H9 (cell line): Measurements from ENCODE around the gene STX16. TPM values are rescaled to one million over a fixed set of nuclear protein-coding genes. Genes with fewer than 3 reads are reported as not detected.

Experiments used
- DNase-seq: peaks from one replicate; pipeline ENCODE4 v3.0.0-alpha.2; 2017
- H2AFZ ChIP-seq: one replicate; pipeline ENCODE4 v1.6.1; 2013; ENCODE audit warnings: mild to moderate bottlenecking, low read length, control low read depth, moderate library complexity
- H2AK5ac ChIP-seq: 2 replicates; pipeline ENCODE4 v1.6.1; 2013; ENCODE audit warnings: low read length, control low read depth, mixed read lengths; ENCODE audit not compliant: insufficient read length
- H2BK120ac ChIP-seq: one replicate; pipeline ENCODE4 v1.6.1; 2013; ENCODE audit warnings: low read depth, mild to moderate bottlenecking, low read length, control low read depth, inconsistent platforms; ENCODE audit not compliant: poor library complexity, severe bottlenecking
- H2BK12ac ChIP-seq: 2 replicates; pipeline ENCODE4 v1.6.1; 2013; ENCODE audit warnings: low read length, control low read depth, mixed read lengths, low read depth; ENCODE audit not compliant: insufficient read length
- H2BK15ac ChIP-seq: 2 replicates; pipeline ENCODE4 v1.6.1; 2013; ENCODE audit warnings: low read depth, low read length, control low read depth
- H2BK20ac ChIP-seq: one replicate; pipeline ENCODE4 v1.6.1; 2013; ENCODE audit warnings: low read depth, mild to moderate bottlenecking, low read length, control low read depth, inconsistent platforms; ENCODE audit not compliant: poor library complexity, severe bottlenecking
- H2BK5ac ChIP-seq: 2 replicates; pipeline ENCODE4 v1.6.1; 2013; ENCODE audit warnings: low read length, control low read depth, mixed read lengths; ENCODE audit not compliant: insufficient read length
- H3K14ac ChIP-seq: 2 replicates; pipeline ENCODE4 v1.6.1; 2013; ENCODE audit warnings: low read length, control low read depth; ENCODE audit not compliant: insufficient read depth
- H3K18ac ChIP-seq: 2 replicates; pipeline ENCODE4 v1.6.1; 2013; ENCODE audit warnings: low read depth, mild to moderate bottlenecking, mixed read lengths, low read length, control low read depth; ENCODE audit not compliant: insufficient read length
- H3K23ac ChIP-seq: 2 replicates; pipeline ENCODE4 v1.6.1; 2013; ENCODE audit warnings: low read length, control low read depth, mixed read lengths, low read depth; ENCODE audit not compliant: insufficient read length
- H3K23me2 ChIP-seq: 2 replicates; pipeline ENCODE4 v1.6.1; 2013; ENCODE audit warnings: low read depth, mild to moderate bottlenecking, mixed read lengths, low read length, control low read depth; ENCODE audit not compliant: insufficient read length, poor library complexity, severe bottlenecking
- H3K27ac ChIP-seq: 2 replicates; pipeline ENCODE4 v1.5.1; 2013; ENCODE audit warnings: low read length, control low read depth, mixed read lengths, low read depth; ENCODE audit not compliant: insufficient read length
- H3K27me3 ChIP-seq: 2 replicates; pipeline ENCODE4 v1.6.1; 2013; ENCODE audit warnings: low read length, control low read depth, inconsistent platforms; ENCODE audit not compliant: insufficient read depth
- H3K4ac ChIP-seq: 2 replicates; pipeline ENCODE4 v1.6.1; 2013; ENCODE audit warnings: low read depth, mild to moderate bottlenecking, control low read depth, inconsistent platforms, low read length, moderate library complexity
- H3K4me1 ChIP-seq: 2 replicates; pipeline ENCODE4 v1.6.1; 2013; ENCODE audit warnings: low read length, control low read depth, inconsistent platforms; ENCODE audit not compliant: insufficient read depth
- H3K4me2 ChIP-seq: 2 replicates; pipeline ENCODE4 v1.6.1; 2013; ENCODE audit warnings: low read length, control low read depth, mixed read lengths; ENCODE audit not compliant: insufficient read length, insufficient read depth
- H3K56ac ChIP-seq: 2 replicates; pipeline ENCODE4 v1.6.1; 2013; ENCODE audit warnings: low read depth, mild to moderate bottlenecking, mixed read lengths, low read length, control low read depth; ENCODE audit not compliant: insufficient read length
- H3K79me1 ChIP-seq: 2 replicates; pipeline ENCODE4 v1.6.1; 2013; ENCODE audit warnings: low read depth, mild to moderate bottlenecking, moderate library complexity, low read length, control low read depth, inconsistent platforms; ENCODE audit not compliant: insufficient read depth, poor library complexity, severe bottlenecking
- H3K79me2 ChIP-seq: 2 replicates; pipeline ENCODE4 v1.6.1; 2013; ENCODE audit warnings: low read length, control low read depth, inconsistent platforms; ENCODE audit not compliant: insufficient read depth
- H3K9ac ChIP-seq: 2 replicates; pipeline ENCODE4 v1.6.1; 2013; ENCODE audit warnings: low read length, control low read depth, mixed read lengths; ENCODE audit not compliant: insufficient read length; ENCODE audit errors: extremely low read depth
- H3K9me3 ChIP-seq: one replicate; pipeline ENCODE4 v1.6.1; 2013; ENCODE audit warnings: low read depth, low read length, inconsistent platforms; ENCODE audit not compliant: control insufficient read depth
- H3T11ph ChIP-seq: one replicate; pipeline ENCODE4 v1.6.1; 2013; ENCODE audit warnings: mild to moderate bottlenecking, low read length, control low read depth, inconsistent platforms
- H4K20me1 ChIP-seq: one replicate; pipeline ENCODE4 v1.6.1; 2013; ENCODE audit not compliant: control insufficient read depth, insufficient read length, insufficient read depth
- H4K5ac ChIP-seq: 2 replicates; pipeline ENCODE4 v1.6.1; 2013; ENCODE audit warnings: low read depth, mild to moderate bottlenecking, mixed read lengths, low read length, control low read depth; ENCODE audit not compliant: insufficient read length
- H4K8ac ChIP-seq: replicated peaks from 2 replicates; pipeline ENCODE4 v1.6.1; 2013; ENCODE audit warnings: low read length, control low read depth, mixed read lengths, low read depth; ENCODE audit not compliant: insufficient read length
- H4K91ac ChIP-seq: 2 replicates; pipeline ENCODE4 v1.6.1; 2013; ENCODE audit warnings: low read depth, mild to moderate bottlenecking, moderate library complexity, mixed read lengths, low read length, control low read depth; ENCODE audit not compliant: insufficient read length
- H3K27ac Mint-ChIP-seq, 3 experiments: 2 replicates in 2 of 3; 3 replicates in 1 of 3; pipeline ENCODE4 v1.8.0; 2020 to 2021; ENCODE audit warnings: mixed read lengths in 3 of 3, mild to moderate bottlenecking in 1 of 3, moderate library complexity in 1 of 3
- H3K27me3 Mint-ChIP-seq: 2 replicates; pipeline ENCODE4 v1.8.0; 2021; ENCODE audit warnings: low read depth, mild to moderate bottlenecking, moderate library complexity, mixed read lengths
- H3K36me3 Mint-ChIP-seq, 3 experiments: 2 replicates in 2 of 3; 3 replicates in 1 of 3; pipeline ENCODE4 v1.8.0; 2020 to 2021; ENCODE audit warnings: low read depth in 3 of 3, mixed read lengths in 3 of 3; ENCODE audit not compliant: insufficient read depth in 1 of 3
- H3K4me1 Mint-ChIP-seq, 2 experiments: 2 replicates each; pipeline ENCODE4 v1.8.0; 2020; ENCODE audit warnings: mixed read lengths in 2 of 2
- H3K4me3 Mint-ChIP-seq, 2 experiments: 2 replicates in 1 of 2; 3 replicates in 1 of 2; pipeline ENCODE4 v1.8.0; 2020 to 2021; ENCODE audit warnings: mild to moderate bottlenecking in 2 of 2, mixed read lengths in 2 of 2, moderate library complexity in 1 of 2
- H3K9me3 Mint-ChIP-seq, 2 experiments: 2 replicates in 1 of 2; 3 replicates in 1 of 2; pipeline ENCODE4 v1.8.0; 2020; ENCODE audit warnings: mild to moderate bottlenecking in 2 of 2, mixed read lengths in 2 of 2, moderate library complexity in 1 of 2
- WGBS: extraction: QIAGEN DNeasy Blood & Tissue Kit; methylation state at CpG from one replicate; pipeline ENCODE4 v1.1.7; 2013; ENCODE audit warnings: missing lambda C conversion rate, low lambda C conversion rate, mixed read lengths; ENCODE audit not compliant: insufficient read length; ENCODE audit errors: extremely low coverage; 5-methylcytosine and 5-hydroxymethylcytosine counted together
- total RNA-seq: library from RNA; stranded (reverse); gene quantifications from 2 replicates; pipeline ENCODE4 v1.2.1, GENCODE V29; 2021
- TF ChIP-seq, protein P1 (sequence below): fragments of 200-600 bp; sonication (generic); conservative IDR thresholded peaks from 3 replicates; pipeline ENCODE4 v1.8.0; 2021; ENCODE audit warnings: antibody characterized with exemption, mild to moderate bottlenecking

Gene STX16
- total RNA-seq, 1 experiment from 2014 or later: 87.8 TPM

DNA sequence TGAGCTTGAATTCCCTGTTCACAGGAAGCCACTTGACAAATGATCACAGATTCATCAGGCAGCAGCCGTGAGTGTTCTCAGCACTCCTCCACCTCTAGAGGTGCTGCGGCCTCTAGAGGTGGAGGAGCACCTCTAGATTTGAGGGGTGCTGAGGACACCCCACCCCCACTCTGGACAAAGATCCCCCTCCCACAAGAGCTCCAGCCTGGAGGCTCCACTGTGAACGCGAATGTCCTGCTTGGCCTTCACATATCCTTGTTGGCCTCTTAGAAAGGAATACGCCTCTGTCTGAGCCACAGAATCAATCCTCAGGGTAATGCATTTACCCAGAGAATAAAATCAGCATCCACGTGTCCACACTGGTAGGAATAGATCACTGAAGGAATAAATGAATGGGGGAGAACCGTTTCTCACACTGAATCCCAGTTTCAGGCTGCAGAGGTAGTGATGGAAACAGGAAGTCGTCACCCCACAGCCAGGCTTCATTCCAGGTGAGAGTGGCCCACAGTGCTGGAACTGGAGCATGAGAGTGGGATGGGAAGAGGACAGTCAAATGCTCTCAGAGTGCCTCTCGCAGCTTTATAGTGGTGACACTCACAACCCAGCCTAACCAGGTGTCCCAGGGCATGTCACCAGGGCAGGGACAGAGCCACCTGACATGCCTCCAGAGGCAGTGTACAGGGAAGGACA, 58.1 kb downstream of the STX16 start:
- Histone ChIP-seq H2AK5ac (no peak overlapping the region), H3K9me3 (no peaks in the 10 kb centered on the region), H3K23me2 (no peaks in the 10 kb centered on the region), H3K56ac (no peak overlapping the region), H3K79me1 (no peaks in the 10 kb centered on the region), H4K20me1 (no peaks in the 10 kb centered on the region), H3T11ph (no peak overlapping the region), H3K9ac (no peak overlapping the region), H2BK15ac (no peak overlapping the region), H4K5ac (no peak overlapping the region), H3K27me3 (no peaks in the 10 kb centered on the region), H2BK12ac (no peak overlapping the region), H3K14ac (no peak overlapping the region; the same call in 1 of the 2 replicates), H3K18ac (no peak overlapping the region), H3K4me2 (no peak overlapping the region), H2AFZ (no peak overlapping the region), H2BK120ac (no peak overlapping the region), H4K8ac (no peak overlapping the region), H2BK20ac (no peak overlapping the region), H3K27ac (no peak overlapping the region), H3K23ac (no peak overlapping the region), H3K4ac (no peak overlapping the region; the same call in 1 of the 2 replicates), H4K91ac (no peak overlapping the region), H2BK5ac (no peak overlapping the region), H3K4me1 (no peaks in the 10 kb centered on the region), H3K79me2 (no peaks in the 10 kb centered on the region)
- no peak overlapping the region for H3K4me3 Mint-ChIP-seq
- peaks cover 7 to 18% (median 10%) of the 10 kb centered on the region in 3 experiments; a peak in 6 of 7 replicates for H3K36me3 Mint-ChIP-seq
- TF ChIP-seq, protein P1, sequence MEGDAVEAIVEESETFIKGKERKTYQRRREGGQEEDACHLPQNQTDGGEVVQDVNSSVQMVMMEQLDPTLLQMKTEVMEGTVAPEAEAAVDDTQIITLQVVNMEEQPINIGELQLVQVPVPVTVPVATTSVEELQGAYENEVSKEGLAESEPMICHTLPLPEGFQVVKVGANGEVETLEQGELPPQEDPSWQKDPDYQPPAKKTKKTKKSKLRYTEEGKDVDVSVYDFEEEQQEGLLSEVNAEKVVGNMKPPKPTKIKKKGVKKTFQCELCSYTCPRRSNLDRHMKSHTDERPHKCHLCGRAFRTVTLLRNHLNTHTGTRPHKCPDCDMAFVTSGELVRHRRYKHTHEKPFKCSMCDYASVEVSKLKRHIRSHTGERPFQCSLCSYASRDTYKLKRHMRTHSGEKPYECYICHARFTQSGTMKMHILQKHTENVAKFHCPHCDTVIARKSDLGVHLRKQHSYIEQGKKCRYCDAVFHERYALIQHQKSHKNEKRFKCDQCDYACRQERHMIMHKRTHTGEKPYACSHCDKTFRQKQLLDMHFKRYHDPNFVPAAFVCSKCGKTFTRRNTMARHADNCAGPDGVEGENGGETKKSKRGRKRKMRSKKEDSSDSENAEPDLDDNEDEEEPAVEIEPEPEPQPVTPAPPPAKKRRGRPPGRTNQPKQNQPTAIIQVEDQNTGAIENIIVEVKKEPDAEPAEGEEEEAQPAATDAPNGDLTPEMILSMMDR: no peak
- DNase-seq: no peak
- H3K27me3 Mint-ChIP-seq: no peaks in the 10 kb centered on the region
- no CpG with 5 or more reads among the region's 9 CpGs for WGBS
- 0 out of 4 replicates have a peak, but pooled peaks cover 0 to 3% of the 10 kb centered on the region in 2 experiments for H3K4me1 Mint-ChIP-seq
- peak overlapping the region in 2 of 3 experiments; percentile 68 to 74; a peak in 4 of 7 replicates for H3K27ac Mint-ChIP-seq
- peaks cover 0 to 3% of the 10 kb centered on the region in 2 experiments; a peak in 1 of 5 replicates for H3K9me3 Mint-ChIP-seq
